HCT116 (cell line): ENCODE data around the gene CARD9. TPM values are rescaled to one million over a fixed set of nuclear protein-coding genes. Genes with fewer than 3 reads are reported as not detected.

Source experiments
- ATAC-seq: fragments of 200-7000 bp; cut with Tn5 transposase; 2 replicates; pipeline ENCODE4 v1.9.1; 2020; ENCODE audit warnings: mild to moderate bottlenecking, moderate library complexity
- BruUV-seq: library from RNA; stranded (reverse); fragments of 400-500 nt; replicated peaks from 2 replicates; lab custom pipeline; 2021; lab: Mats Ljungman, UMichigan
- CTCF ChIA-PET: fragments of 300-600 bp; sonication (Branson Sonifier 250); formaldehyde crosslinking; loops from one replicate; lab custom pipeline; 2021; ENCODE audit warnings: antibody characterized with exemption; lab: Charles Lee
- POLR2A ChIA-PET: fragments of 300-600, 350-600 bp; sonication (Branson Sonifier 250); formaldehyde crosslinking; loops from one replicate; lab custom pipeline; 2021; ENCODE audit warnings: antibody characterized with exemption; lab: Charles Lee
- RAD21 ChIA-PET, 2 experiments: fragments of 300-600 bp; sonication (Branson Sonifier 250); formaldehyde crosslinking; loops; one replicate each; lab custom pipeline; 2023; ENCODE audit warnings: low total read pairs in 2 of 2; ENCODE audit not compliant: uncharacterized antibody in 2 of 2, unreplicated experiment in 2 of 2, low non-redundant PET in 1 of 2; lab: Charles Lee
- DNase-seq: peaks from one replicate; pipeline ENCODE4 v3.0.0-alpha.2; 2010; ENCODE audit warnings: low read depth, low spot score
- H2AFZ ChIP-seq: fragments of 200-600 bp; shearing (Covaris generic), sonication (generic); 2 replicates; pipeline ENCODE4 v1.6.1; 2017; ENCODE audit warnings: low read depth, mixed run types, mixed read lengths, antibody characterized with exemption, low read length; ENCODE audit not compliant: poor library complexity, severe bottlenecking
- H3K27ac ChIP-seq: 2 replicates; pipeline ENCODE4 v1.5.1; 2012; ENCODE audit warnings: low read depth, low read length
- H3K27me3 ChIP-seq: fragments of 200-600 bp; sonication (generic); 2 replicates; pipeline ENCODE4 v1.6.1; 2016; ENCODE audit warnings: mixed run types, low read length, mixed read lengths; ENCODE audit not compliant: insufficient read depth
- H3K36me3 ChIP-seq, 2 experiments: fragments of 200-500 bp in 1 of 2; fragments of 200-600 bp in 1 of 2; sonication (Bioruptor generic) in 1 of 2; sonication (generic) in 1 of 2; 2 replicates each; pipeline versions ENCODE4 v1.5.1 to v1.6.1; 2014 to 2016; ENCODE audit warnings: low read length in 2 of 2, inconsistent platforms in 1 of 2, mixed read lengths in 1 of 2, mixed run types in 1 of 2; ENCODE audit not compliant: insufficient read depth in 2 of 2, control insufficient read depth in 1 of 2
- H3K4me1 ChIP-seq, 2 experiments: fragments of 200-600 bp in 1 of 2; sonication (generic) in 1 of 2; 2 replicates each; pipeline versions ENCODE4 v1.5.1 to v1.6.1; 2012 to 2017; ENCODE audit warnings: low read length in 2 of 2, inconsistent platforms in 1 of 2, mild to moderate bottlenecking in 1 of 2, mixed read lengths in 1 of 2, mixed run types in 1 of 2, moderate library complexity in 1 of 2; ENCODE audit not compliant: insufficient read depth in 2 of 2, control insufficient read depth in 1 of 2
- H3K4me2 ChIP-seq: fragments of 200-600 bp; sonication (generic); 2 replicates; pipeline ENCODE4 v1.6.1; 2017; ENCODE audit warnings: mixed run types, low read length, mixed read lengths
- H3K4me3 ChIP-seq, 2 experiments: fragments of 200-600 bp in 1 of 2; sonication (generic) in 1 of 2; replicated peaks in 1 of 2; 2 replicates each; pipeline ENCODE4 v1.5.1; 2011 to 2016; ENCODE audit warnings: low read length in 2 of 2, control low read depth in 1 of 2, low read depth in 1 of 2, mild to moderate bottlenecking in 1 of 2, mixed read lengths in 1 of 2, mixed run types in 1 of 2
- H3K79me2 ChIP-seq: fragments of 200-600 bp; sonication (generic); 2 replicates; pipeline ENCODE4 v1.6.1; 2017; ENCODE audit warnings: mild to moderate bottlenecking, mixed run types, low read length, moderate library complexity, mixed read lengths; ENCODE audit not compliant: insufficient read depth
- H3K9ac ChIP-seq: fragments of 200-600 bp; sonication (generic); 2 replicates; pipeline ENCODE4 v1.6.1; 2016; ENCODE audit warnings: low read length, mixed read lengths
- H3K9me2 ChIP-seq: fragments of 200-600 bp; sonication (generic), shearing (Covaris generic); 2 replicates; pipeline ENCODE4 v1.6.1; 2017; ENCODE audit warnings: mixed run types, mild to moderate bottlenecking, moderate library complexity; ENCODE audit not compliant: insufficient read depth
- H3K9me3 ChIP-seq, 2 experiments: fragments of 200-500 bp in 1 of 2; fragments of 200-600 bp in 1 of 2; sonication (Bioruptor generic) in 1 of 2; sonication (generic) in 1 of 2; 2 replicates each; pipeline ENCODE4 v1.6.1; 2014 to 2017; ENCODE audit warnings: low read length in 2 of 2, mixed read lengths in 2 of 2, inconsistent platforms in 1 of 2, low read depth in 1 of 2, mild to moderate bottlenecking in 1 of 2, mixed run types in 1 of 2, moderate library complexity in 1 of 2; ENCODE audit not compliant: control insufficient read depth in 1 of 2, insufficient read depth in 1 of 2
- H4K20me1 ChIP-seq: fragments of 200-600 bp; sonication (generic), shearing (Covaris generic); 2 replicates; pipeline ENCODE4 v1.6.1; 2017; ENCODE audit warnings: mixed run types, mild to moderate bottlenecking, moderate library complexity; ENCODE audit not compliant: insufficient read depth
- CBX3 ChIP-seq: IDR thresholded peaks from 2 replicates; pipeline ENCODE4 v1.6.1; 2012; ENCODE audit warnings: low read depth
- EZH2phosphoT487 ChIP-seq: fragments of 200-600 bp; IDR thresholded peaks from 2 replicates; pipeline ENCODE4 v1.6.1; 2018; ENCODE audit warnings: antibody characterized with exemption, borderline replicate concordance
- FOSL1 ChIP-seq: IDR thresholded peaks from 2 replicates; pipeline ENCODE4 v1.6.1; 2012; ENCODE audit warnings: low read depth
- JUND ChIP-seq: IDR thresholded peaks from 2 replicates; pipeline ENCODE4 v1.6.1; 2012
- POLR2A ChIP-seq: IDR thresholded peaks from 2 replicates; pipeline ENCODE4 v1.7.0; 2011; ENCODE audit warnings: borderline replicate concordance; ENCODE audit not compliant: insufficient read depth, insufficient read length; ENCODE audit errors: extremely low read depth
- RAD21 ChIP-seq: IDR thresholded peaks from 2 replicates; pipeline ENCODE4 v1.6.1; 2012; ENCODE audit warnings: low read depth, mild to moderate bottlenecking
- SIN3A ChIP-seq: IDR thresholded peaks from 2 replicates; pipeline ENCODE4 v1.6.1; 2012; ENCODE audit warnings: low read depth
- SP1 ChIP-seq: IDR thresholded peaks from 2 replicates; pipeline ENCODE4 v1.6.1; 2012; ENCODE audit warnings: low read depth
- SRF ChIP-seq: IDR thresholded peaks from 2 replicates; pipeline ENCODE4 v1.6.1; 2012; ENCODE audit warnings: low read depth
- TCF7L2 ChIP-seq: IDR thresholded peaks from 2 replicates; pipeline ENCODE4 v1.7.0; 2011; ENCODE audit warnings: borderline replicate concordance, inconsistent platforms; ENCODE audit not compliant: insufficient read depth, insufficient read length; ENCODE audit errors: extremely low read depth
- YY1 ChIP-seq: IDR thresholded peaks from 2 replicates; pipeline ENCODE4 v1.6.1; 2011; ENCODE audit warnings: low read length, low read depth, moderate library complexity, mild to moderate bottlenecking; ENCODE audit not compliant: insufficient replicate concordance; ENCODE audit errors: extremely low read depth
- intact Hi-C: fragments of 100-400 bp; cut with micrococcal nuclease; formaldehyde crosslinking; loops from 2 replicates; pipeline ENCODE4 v1.10.0; 2022
- total RNA-seq: library from RNA; stranded (reverse); gene quantifications from one replicate; pipeline ENCODE4 v1.2.1, GENCODE V29; 2021; ENCODE audit not compliant: unreplicated experiment
- TF ChIP-seq, protein P1 (sequence below): IDR thresholded peaks from 2 replicates; pipeline ENCODE4 v1.6.1; 2012
- TF ChIP-seq, protein P2 (sequence below): IDR thresholded peaks from 2 replicates; pipeline ENCODE4 v1.6.1; 2012
- TF ChIP-seq, protein P3 (sequence below): IDR thresholded peaks from 2 replicates; pipeline ENCODE4 v1.6.1; 2011; ENCODE audit warnings: mild to moderate bottlenecking, low read length, moderate library complexity; ENCODE audit not compliant: insufficient replicate concordance; ENCODE audit errors: extremely low read depth

Gene CARD9
- total RNA-seq, 1 experiment from 2014 or later, result 1.2 TPM

DNA sequence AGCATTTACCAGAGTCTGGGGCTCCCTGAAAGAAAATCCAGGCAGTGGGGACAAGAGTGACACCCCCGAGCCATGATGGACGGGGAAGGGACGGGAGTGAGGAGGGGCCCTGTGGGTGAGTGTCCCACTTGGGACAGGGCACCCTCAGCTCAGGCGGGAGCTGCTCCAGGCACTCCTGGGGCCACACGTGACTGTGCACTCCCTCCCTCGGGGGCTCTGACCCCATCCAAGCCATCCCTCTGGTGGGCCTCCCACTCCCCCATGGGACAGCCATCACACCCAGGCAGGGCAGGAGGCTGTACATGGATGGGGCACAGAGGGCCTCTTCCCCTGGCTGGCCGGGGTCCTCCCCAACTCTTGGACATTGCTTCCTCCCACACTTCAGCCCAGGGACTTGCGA is 3.0 kb upstream of the CARD9 start:
- BruUV-seq, result no TSS peak
- H3K9me2 ChIP-seq, result no peaks in the 10 kb centered on the region
- no peak overlapping the region for H3K4me2 ChIP-seq
- H3K36me3 ChIP-seq, result peaks cover 0 to 3% of the 10 kb centered on the region in 2 experiments; a peak in 2 of 4 replicates
- H3K4me3 ChIP-seq, result no peak overlapping the region
- no peaks in the 10 kb centered on the region for H3K27me3 ChIP-seq
- H3K79me2 ChIP-seq, result no peaks in the 10 kb centered on the region
- DNase-seq (no peak), ATAC-seq (peak; percentile 24)
- no peak overlapping the region for H3K27ac ChIP-seq
- no peak overlapping the region for H3K9ac ChIP-seq
- H2AFZ ChIP-seq, result no peak overlapping the region
- POLR2A ChIA-PET, result no interaction called here
- no peaks in the 10 kb centered on the region for H3K9me3 ChIP-seq
- H4K20me1 ChIP-seq, result no peaks in the 10 kb centered on the region
- peaks cover 0 to 9% of the 10 kb centered on the region in 2 experiments; a peak in 2 of 4 replicates for H3K4me1 ChIP-seq
- RAD21 ChIA-PET, result no interaction called here
- TF ChIP-seq, protein P1, sequence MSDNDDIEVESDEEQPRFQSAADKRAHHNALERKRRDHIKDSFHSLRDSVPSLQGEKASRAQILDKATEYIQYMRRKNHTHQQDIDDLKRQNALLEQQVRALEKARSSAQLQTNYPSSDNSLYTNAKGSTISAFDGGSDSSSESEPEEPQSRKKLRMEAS, result no peak
- TF ChIP-seq CBX3 (no peak), SIN3A (no peak), SRF (no peak), FOSL1 (no peak), POLR2A (no peak), YY1 (no peak), JUND (no peak), SP1 (no peak)
- TF ChIP-seq, protein P2, sequence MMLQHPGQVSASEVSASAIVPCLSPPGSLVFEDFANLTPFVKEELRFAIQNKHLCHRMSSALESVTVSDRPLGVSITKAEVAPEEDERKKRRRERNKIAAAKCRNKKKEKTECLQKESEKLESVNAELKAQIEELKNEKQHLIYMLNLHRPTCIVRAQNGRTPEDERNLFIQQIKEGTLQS, result no peak
- intact Hi-C loops, result no loop called here
- CTCF ChIA-PET, result no interaction called here

DNA sequence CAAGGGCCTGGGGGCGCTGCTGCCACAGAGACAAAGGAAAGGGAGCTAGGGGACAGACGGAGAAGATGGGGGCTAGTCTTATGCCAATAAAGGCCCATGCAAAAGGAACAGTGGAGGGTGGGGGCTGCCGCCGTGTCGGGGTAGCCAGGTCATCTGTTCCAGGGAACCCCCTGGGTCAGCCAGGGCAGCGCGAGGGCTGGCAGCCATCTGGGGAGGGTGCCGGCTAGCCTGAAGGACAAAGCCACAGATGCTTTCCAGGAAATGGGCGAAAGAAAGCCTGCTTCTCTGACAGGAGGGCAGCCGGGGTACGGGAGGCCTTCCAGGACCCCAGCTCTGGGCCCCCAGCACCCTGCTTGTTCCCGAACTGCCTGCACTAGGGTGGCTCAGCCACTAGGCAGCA is 1.6 kb upstream of the CARD9 start:
- intact Hi-C loops, result no loop called here
- peaks cover 0 to 9% of the 10 kb centered on the region in 2 experiments; a peak in 2 of 4 replicates for H3K4me1 ChIP-seq
- no peak overlapping the region for H3K4me2 ChIP-seq
- BruUV-seq, result no TSS peak
- no peak overlapping the region for H3K4me3 ChIP-seq
- no peaks in the 10 kb centered on the region for H3K27me3 ChIP-seq
- H3K9me2 ChIP-seq, result no peaks in the 10 kb centered on the region
- ATAC-seq, result no peak
- CTCF ChIA-PET, result interaction anchor here (1.1 kb wide), 1 partner anchor 12 kb away, joined by 3 read pairs; the partner anchor contains the start of gene DNLZ
- no peak for DNase-seq
- TF ChIP-seq RAD21, result no peak
- TF ChIP-seq YY1, result no peak
- no peak for TF ChIP-seq TCF7L2
- TF ChIP-seq EZH2phosphoT487, result no peak
- TF ChIP-seq, protein P3, sequence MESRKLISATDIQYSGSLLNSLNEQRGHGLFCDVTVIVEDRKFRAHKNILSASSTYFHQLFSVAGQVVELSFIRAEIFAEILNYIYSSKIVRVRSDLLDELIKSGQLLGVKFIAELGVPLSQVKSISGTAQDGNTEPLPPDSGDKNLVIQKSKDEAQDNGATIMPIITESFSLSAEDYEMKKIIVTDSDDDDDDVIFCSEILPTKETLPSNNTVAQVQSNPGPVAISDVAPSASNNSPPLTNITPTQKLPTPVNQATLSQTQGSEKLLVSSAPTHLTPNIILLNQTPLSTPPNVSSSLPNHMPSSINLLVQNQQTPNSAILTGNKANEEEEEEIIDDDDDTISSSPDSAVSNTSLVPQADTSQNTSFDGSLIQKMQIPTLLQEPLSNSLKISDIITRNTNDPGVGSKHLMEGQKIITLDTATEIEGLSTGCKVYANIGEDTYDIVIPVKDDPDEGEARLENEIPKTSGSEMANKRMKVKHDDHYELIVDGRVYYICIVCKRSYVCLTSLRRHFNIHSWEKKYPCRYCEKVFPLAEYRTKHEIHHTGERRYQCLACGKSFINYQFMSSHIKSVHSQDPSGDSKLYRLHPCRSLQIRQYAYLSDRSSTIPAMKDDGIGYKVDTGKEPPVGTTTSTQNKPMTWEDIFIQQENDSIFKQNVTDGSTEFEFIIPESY, result no peak
- H3K9me3 ChIP-seq, result no peaks in the 10 kb centered on the region
- POLR2A ChIA-PET, result no interaction called here
- no peak overlapping the region for H2AFZ ChIP-seq
- H3K27ac ChIP-seq, result no peak overlapping the region
- H3K36me3 ChIP-seq, result no peaks in the 10 kb centered on the region; a peak in 1 of 4 replicates
- RAD21 ChIA-PET, result no interaction called here
- no peaks in the 10 kb centered on the region for H4K20me1 ChIP-seq
- no peaks in the 10 kb centered on the region for H3K79me2 ChIP-seq
- H3K9ac ChIP-seq, result no peak overlapping the region
